Transverse colon (tissue), 4 donors: ENCODE measurements around the gene MEDAG.

Experiments used
- EP300 ChIP-seq: sonication (generic); formaldehyde crosslinking; IDR thresholded peaks from one replicate; pipeline ENCODE4 v1.6.1; 2017; ENCODE audit warnings: antibody characterized with exemption, low read depth
- POLR2A ChIP-seq: fragments of 450-650 bp; IDR thresholded peaks from one replicate; pipeline ENCODE4 v1.6.1; 2016; ENCODE audit warnings: antibody characterized with exemption, mild to moderate bottlenecking, moderate library complexity
- POLR2AphosphoS5 ChIP-seq, 3 donors: sonication (generic); formaldehyde crosslinking; IDR thresholded peaks; one replicate each; pipeline ENCODE4 v1.6.1; 2016; ENCODE audit warnings: antibody characterized with exemption in 3 of 3
- TF ChIP-seq, protein P1 (sequence below), 5 experiments: fragments of 200-600 bp in 3 of 5; fragments of 450-650 bp in 2 of 5; sonication (generic) in 3 of 5; IDR thresholded peaks; 1 replicate in 2 of 5; 2 replicates in 3 of 5; pipeline ENCODE4 v1.5.1; 2016 to 2017; ENCODE audit warnings: antibody characterized with exemption in 5 of 5, inconsistent platforms in 3 of 5, mild to moderate bottlenecking in 2 of 5, moderate library complexity in 1 of 5

DNA sequence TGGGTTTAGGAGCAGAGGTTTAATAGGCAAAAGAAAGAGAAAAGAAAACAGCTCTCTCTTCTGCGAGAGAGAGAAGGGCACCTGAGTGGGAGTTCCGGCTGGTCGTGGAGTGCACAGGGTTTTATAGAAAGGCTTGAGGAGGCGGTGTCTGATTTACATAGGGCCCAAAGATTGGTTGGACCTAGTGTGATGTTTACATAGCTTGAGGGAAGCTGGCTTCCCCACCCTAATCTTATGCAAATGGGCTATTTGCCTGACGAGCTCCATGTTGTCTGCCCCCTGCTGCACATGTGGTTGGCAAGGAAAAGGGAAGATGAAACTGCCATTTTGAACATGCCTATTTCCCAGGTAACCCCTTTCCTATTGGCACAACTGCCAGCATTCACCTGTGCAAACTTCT, 21.5 kb upstream of the MEDAG start:
- TF ChIP-seq POLR2A (no peak), POLR2AphosphoS5 (IDR thresholded peaks at IDR 0.05) (no peak), EP300 (no peak)
- TF ChIP-seq, protein P1, sequence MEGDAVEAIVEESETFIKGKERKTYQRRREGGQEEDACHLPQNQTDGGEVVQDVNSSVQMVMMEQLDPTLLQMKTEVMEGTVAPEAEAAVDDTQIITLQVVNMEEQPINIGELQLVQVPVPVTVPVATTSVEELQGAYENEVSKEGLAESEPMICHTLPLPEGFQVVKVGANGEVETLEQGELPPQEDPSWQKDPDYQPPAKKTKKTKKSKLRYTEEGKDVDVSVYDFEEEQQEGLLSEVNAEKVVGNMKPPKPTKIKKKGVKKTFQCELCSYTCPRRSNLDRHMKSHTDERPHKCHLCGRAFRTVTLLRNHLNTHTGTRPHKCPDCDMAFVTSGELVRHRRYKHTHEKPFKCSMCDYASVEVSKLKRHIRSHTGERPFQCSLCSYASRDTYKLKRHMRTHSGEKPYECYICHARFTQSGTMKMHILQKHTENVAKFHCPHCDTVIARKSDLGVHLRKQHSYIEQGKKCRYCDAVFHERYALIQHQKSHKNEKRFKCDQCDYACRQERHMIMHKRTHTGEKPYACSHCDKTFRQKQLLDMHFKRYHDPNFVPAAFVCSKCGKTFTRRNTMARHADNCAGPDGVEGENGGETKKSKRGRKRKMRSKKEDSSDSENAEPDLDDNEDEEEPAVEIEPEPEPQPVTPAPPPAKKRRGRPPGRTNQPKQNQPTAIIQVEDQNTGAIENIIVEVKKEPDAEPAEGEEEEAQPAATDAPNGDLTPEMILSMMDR (IDR thresholded peaks at IDR 0.05), result no peak
